GM19372 (cell line): ENCODE data around the gene SLBP.
"Not testable (repeated sequence)": the region's sequence is repeated elsewhere in the genome, so short reads cannot be mapped to it uniquely, and the experiment has no call there.

ENCODE experiments used
- ATAC-seq: cut with Tn5 transposase; IDR thresholded peaks from one replicate; pipeline ENCODE4 v1.9.1; 2021; ENCODE audit warnings: mild to moderate bottlenecking, low read depth, moderate library complexity; ENCODE audit not compliant: unreplicated experiment

SLBP gene

GRCh38 chr4:1714303-1715001 is 2.3 kb upstream of the SLBP start:
- no peak for ATAC-seq

- ATAC-seq = no peak
Measured at GRCh38 chr4:1713003-1713851, 1.1 kb upstream of the SLBP start.

GRCh38 chr4:1711571-1712215 is 426 bp downstream of the SLBP start:
- peak; percentile 3 for ATAC-seq

- no peak for ATAC-seq
Measured at GRCh38 chr4:1711055-1711570, 1.0 kb downstream of the SLBP start.

GRCh38 chr4:1708581-1708980 is 3.5 kb downstream of the SLBP start:
- no peak for ATAC-seq

GRCh38 chr4:1706358-1706757 is 5.8 kb downstream of the SLBP start:
- ATAC-seq = no peak

- no peak for ATAC-seq
Measured at GRCh38 chr4:1705732-1706131, 6.4 kb downstream of the SLBP start.

GRCh38 chr4:1703867-1704266 is 8.3 kb downstream of the SLBP start:
- no peak for ATAC-seq

- ATAC-seq = not testable (repeated sequence)
Measured at GRCh38 chr4:1701671-1702070, 10.4 kb downstream of the SLBP start.

GRCh38 chr4:1695913-1696312 is 16.2 kb downstream of the SLBP start:
- ATAC-seq = no peak

- ATAC-seq = peak; percentile 82
Measured at GRCh38 chr4:1693131-1693896, 18.8 kb downstream of the SLBP start.

GRCh38 chr4:1691737-1692373 is 20.3 kb downstream of the SLBP start:
- no peak for ATAC-seq

- ATAC-seq = no peak
Measured at GRCh38 chr4:1690698-1691097, 21.4 kb downstream of the SLBP start.

- no peak for ATAC-seq
Measured at GRCh38 chr4:1686440-1687036, 25.6 kb downstream of the SLBP start.

GRCh38 chr4:1685235-1686150 is 26.6 kb downstream of the SLBP start:
- no peak for ATAC-seq

GRCh38 chr4:1684506-1685234 is 27.4 kb downstream of the SLBP start:
- no peak for ATAC-seq

GRCh38 chr4:1683736-1684505 is 28.2 kb downstream of the SLBP start, which contains the start of gene FAM53A:
TSS of gene FAM53A (minus strand) at chr4:1684313. CDS start at chr4:1668741, 15,572 bp downstream.
- ATAC-seq = peak; percentile 90
